Fibroblast of the conjunctiva (primary cell): ENCODE results near the gene VTCN1.
"Not testable (repeated sequence)": the region's sequence is repeated elsewhere in the genome, so short reads cannot be mapped to it uniquely, and the experiment has no call there.

ENCODE experiments used
- DNase-seq: peaks from one replicate; pipeline ENCODE4 v3.0.0-alpha.2; 2010; ENCODE audit warnings: low read depth

VTCN1 gene

GRCh38 chr1:117123274-117123673, 87.5 kb downstream of the VTCN1 start:
- no peak for DNase-seq

GRCh38 chr1:117122330-117123025, 88.2 kb downstream of the VTCN1 start:
- DNase-seq, result no peak

DNA sequence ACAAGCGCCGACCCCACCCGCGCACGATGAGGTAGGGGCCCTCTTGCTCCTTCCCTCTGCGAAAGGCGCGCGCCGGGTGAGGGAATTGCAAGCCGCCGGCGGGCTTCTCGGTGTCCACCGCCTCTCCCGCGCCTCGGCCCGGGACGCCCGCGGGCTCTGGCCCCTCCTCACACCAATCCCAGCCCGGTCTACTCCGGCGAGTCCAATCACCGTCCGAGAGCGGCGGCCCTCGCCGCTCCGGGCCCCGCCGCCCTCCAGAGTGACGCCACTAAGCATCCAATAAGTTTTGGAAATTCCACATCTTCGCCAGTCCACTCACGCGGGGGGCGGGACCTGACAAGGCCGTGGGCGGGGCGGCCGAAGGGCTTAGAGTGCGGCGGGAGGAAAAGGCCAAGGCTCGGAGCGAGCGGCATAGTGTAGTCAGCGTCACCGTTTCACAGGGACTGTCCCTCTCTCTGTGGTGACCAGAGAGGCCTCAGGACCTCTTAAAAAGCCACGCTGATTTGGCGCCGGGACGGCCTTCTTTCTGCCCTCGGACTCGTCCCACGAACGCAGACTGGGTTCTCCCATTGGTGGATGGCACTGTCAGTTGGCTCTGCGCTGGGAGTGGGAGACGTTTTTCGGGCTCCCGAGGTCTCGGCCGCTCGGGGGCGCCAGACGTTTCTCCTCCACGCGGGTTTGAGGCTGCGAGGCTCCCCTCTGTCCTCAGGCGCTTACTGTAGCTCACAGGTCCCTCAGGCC, 89.0 kb downstream of the VTCN1 start, which contains the start of gene TRIM45:
Gene TRIM45 (minus strand): TSS at position 161 of the 741 bp plus-strand sequence. CDS start 548 bp downstream, outside the sequence.
- peak; percentile 92 for DNase-seq

DNA sequence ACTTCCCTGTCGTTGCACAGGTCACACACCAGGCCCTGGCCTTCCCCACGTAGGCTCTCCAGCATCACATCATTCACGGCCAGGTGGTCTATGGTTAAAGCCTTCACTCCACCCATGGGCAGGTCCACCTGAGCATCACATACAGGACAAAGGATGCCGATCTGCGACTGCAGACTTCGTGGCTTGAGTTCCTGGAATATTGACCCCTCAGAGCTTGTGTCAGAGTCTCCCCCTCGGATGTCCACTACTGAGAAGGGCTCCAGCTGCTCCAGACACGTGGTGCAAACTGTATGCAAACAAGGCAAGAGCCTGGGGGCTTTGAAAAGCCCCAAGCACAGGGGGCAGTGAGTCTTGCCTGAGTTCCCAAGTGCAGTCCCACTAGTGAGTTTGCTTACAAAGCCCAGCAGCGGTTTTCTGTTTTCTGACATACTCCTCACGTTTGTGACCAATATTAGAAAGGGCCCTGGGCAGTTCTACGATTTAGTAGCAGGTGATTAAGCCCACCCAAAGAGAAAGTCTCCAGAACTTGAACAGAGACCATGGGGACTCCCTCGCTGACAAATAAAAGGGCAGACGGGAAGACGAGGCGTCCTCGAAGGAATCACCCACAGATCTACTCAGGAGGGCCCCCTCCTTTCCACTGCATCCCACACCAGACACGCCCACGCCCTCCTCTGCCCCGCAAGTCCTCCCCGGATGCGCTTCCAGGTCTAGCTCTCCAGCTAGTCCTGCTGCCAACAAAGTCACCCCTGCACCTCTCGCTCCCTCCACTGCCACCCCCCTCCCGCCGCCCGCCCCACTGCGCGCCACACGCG, 89.7 kb downstream of the VTCN1 start:
- peak; percentile 10 for DNase-seq

DNA sequence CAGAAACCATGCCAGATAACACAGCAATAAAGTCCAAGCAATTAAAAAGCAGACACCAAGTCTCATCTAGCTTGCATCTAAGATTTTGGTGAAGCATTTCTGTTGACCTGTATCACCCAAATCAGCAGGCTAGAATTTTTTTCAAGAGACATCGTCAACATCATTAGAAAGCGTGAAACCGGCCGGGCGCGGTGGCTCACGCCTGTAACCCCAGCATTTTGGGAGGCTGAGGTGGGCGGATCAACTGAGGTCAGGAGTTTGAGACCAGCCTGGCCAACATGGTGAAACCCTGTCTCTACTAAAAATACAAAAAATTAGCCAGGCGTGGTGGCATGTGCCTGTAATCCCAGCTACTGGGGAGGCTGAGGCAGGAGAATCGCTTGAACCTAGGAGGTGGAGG, 91.6 kb downstream of the VTCN1 start:
- not testable (repeated sequence) for DNase-seq

DNA sequence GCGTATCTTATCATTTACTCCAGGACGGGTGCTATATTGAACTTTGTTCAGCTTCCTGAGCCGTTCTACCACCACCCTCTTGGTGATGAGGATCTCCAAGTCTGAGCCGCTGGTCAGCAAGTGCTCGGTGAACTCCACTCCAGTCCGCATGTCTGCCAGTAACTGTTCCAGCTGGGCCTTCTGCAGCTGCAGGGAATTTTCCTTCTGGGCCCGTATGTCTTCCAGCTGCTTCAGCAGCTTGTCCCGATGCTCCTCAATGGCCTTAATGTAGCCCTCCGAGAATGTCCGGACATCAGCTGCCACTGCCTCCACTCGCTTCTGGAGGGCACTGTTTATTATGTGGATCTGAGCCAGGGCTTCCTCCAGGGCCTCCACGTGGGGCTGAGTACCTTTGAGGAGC, 92.6 kb downstream of the VTCN1 start:
- no peak for DNase-seq

GRCh38 chr1:117117697-117118096, 93.0 kb downstream of the VTCN1 start:
- DNase-seq, result no peak

GRCh38 chr1:117116784-117117130, 94.0 kb downstream of the VTCN1 start:
- DNase-seq, result no peak

GRCh38 chr1:117116090-117116783, 94.5 kb downstream of the VTCN1 start:
- no peak for DNase-seq

- no peak for DNase-seq
Observed at GRCh38 chr1:117114877-117115276, 95.8 kb downstream of the VTCN1 start.

DNA sequence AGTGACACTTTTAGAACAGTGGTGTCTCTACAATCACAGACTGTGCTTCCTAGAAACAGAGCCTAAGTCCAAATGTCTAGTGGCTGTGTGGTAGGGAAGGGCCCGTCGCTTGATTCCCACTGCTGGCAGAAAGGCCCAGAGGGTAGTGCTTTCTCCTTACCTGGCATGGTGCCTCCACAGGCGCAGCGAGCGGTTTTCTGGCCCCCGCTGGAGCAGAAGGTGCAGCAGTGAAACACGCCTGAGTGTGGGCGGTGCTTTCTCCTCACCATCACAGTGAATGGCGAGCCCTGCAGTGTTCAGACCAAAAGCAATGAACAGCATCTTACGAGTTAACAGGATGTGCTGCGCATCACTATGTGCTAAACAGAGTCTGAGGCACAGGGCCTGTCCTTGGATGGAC, 97.5 kb downstream of the VTCN1 start:
- DNase-seq, result no peak

DNA sequence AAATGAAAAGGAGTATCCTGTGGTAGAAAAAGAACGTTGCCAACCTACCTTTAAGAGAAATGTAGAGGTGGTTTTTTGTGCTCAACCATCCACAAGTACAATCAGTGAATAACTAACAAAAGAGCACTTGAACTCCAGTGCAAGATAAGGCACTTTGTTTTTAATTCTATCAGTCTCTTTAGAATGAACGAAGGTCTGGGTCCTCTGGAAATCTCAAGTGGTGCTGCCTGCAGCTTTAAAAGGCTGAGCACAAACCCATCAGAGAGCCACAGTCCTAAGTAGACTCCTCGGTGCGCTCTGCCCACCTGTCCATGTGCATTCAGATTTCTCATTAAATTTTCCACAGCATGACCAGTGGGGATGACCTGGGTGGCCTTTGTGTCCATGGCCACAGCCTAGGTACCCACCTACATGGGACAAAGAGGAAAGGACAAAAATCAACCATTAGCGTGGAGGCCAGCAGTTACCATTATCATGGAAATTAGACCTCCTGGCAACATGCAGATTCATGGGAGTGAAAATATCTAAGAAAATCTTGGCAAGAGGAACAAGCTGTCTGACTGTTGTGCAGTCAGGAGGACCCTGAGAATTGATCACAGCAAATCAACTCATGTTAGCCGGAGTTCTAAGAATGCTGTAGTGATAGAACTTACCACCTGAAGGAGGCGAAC, 98.5 kb downstream of the VTCN1 start:
- DNase-seq, result no peak

- DNase-seq, result no peak
Observed at GRCh38 chr1:117110774-117111173, 100.0 kb downstream of the VTCN1 start.

DNA sequence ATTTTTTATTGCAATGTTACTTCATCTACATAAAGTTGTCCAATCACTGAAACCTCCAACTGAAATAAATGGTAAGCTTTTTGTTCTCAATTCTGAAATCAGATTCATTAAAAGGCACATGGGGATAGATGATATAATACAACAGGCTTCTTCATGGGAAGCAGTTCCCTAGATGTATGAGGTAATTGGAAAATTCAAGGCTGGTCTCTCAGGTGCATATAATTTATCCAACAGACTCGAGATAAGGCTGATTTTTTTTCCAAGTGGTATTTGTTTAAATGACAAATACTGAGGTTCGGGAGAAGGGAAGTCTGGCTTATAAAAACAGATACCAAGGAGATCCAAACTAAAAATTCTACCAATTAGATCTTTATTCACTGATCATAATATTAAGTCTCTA, 103.4 kb downstream of the VTCN1 start:
- no peak for DNase-seq

- DNase-seq, result no peak
Observed at GRCh38 chr1:117106478-117106877, 104.2 kb downstream of the VTCN1 start.

DNA sequence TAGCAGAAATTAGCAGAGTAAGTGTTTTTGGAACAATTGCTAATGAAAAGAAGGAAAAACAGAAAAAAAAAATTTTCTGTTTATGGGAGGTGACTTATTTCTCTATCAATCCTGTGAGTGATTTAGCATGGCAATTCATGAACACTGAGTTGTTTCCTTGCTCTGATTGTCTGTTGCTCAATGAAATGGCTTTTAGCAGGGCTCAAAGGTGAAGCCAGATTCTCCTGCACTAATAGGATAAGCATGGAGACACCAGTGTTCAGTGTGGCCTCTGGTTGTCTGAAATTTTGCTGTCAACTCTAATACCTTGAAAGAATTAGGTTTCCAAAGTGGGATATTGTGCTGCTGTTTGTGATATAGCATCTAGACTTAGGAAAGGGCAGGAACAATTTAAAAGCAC, 105.0 kb downstream of the VTCN1 start:
- no peak for DNase-seq

GRCh38 chr1:117104986-117105385, 105.7 kb downstream of the VTCN1 start:
- no peak for DNase-seq

- DNase-seq, result not testable (repeated sequence)
Observed at GRCh38 chr1:117101858-117102257, 108.9 kb downstream of the VTCN1 start.

DNA sequence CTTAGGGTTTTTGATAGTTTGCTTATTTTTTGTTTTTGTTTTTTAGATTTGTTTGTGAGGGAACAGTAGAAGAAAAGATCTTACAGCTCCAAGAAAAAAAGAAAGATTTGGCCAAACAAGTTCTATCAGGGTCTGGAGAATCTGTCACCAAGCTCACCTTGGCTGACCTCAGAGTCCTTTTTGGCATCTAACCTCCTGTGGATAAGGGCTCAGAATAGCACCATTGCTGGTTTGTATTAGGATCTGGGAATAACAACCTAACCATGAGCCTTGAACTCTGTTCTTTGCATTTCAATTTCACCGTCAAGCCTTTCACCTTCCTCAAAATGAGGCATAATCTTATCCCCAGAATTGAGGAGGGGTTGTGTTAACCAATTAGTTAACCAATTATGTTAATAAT, 109.4 kb downstream of the VTCN1 start:
- DNase-seq, result no peak

DNA sequence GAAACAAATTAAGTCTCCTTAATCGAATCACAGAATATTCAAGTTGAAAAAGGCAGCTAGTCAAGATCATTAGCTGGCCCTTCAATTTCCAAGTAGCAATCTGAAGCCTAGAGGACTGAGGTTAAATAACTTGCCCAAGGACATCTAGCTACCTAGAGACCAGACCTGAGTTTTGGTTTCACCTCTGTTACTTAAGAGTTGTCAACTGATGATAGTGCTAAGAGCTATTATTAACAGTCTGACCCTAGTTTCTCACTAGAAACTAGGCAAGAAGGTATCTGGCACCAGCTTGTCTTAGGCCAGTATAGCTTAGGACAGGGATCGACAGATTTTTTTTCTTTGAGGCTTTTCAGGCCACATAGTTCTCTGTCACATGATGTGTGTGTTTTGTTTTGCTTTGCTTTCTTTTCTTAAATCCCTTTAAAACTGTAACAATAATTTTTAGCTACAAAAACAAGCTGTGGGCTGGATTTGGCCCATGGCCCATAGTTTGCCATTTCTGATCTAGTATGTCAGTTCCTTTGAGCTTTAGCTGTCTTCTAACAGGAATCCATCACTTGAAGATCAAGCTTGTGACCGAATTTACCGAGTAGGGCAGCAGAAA, 112.3 kb downstream of the VTCN1 start:
- DNase-seq, result no peak

DNA sequence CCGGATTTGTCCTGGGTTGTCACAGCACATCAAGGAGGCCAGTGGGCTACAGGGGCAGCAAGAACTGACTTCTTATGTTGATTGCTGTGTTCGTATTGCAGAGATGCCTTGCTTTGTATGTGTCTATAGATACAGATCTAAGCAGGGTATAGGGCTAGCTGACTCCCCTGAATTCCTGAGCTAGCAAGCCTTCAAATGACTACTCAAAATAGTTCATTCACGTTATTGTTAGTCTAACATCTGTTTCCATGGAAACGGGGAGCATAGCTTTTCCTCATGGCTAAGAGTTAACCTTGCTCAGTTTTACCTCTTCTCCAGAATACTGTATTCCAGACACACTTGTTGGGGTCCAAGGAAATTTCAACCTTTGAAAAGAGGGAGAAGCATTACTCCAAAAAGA, 113.3 kb downstream of the VTCN1 start:
- no peak for DNase-seq
